AML-193 (cell line): ENCODE data around the gene EPHA5.
"Not testable (repeated sequence)": the region's sequence is repeated elsewhere in the genome, so short reads cannot be mapped to it uniquely, and the experiment has no call there.

Source experiments
- DNase-seq, 2 experiments: peaks; one replicate each; lab custom pipeline; 2025; lab: John Stamatoyannopoulos, UW

EPHA5 gene

DNA sequence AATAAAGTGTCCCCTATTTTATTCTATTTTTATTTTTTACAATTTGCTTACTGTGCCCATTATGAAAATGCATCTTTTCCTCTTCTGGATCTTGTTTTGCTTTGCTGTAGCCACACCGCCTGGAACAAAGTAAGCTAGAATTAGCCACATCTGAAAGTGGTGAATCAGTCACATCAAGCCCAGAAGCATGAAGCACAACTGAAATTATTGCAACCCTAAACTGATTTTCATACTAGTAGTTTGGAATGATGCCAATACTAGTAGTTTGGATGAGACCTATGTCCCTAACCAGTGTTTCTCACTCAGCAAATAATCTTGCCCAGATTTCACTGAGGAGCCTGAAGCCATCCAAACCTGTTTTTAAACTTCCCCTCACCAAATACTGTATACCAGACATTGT lies 303.0 kb downstream of the EPHA5 start:
- no peak for DNase-seq

- no peak for DNase-seq
These were observed 311.4 kb downstream of the EPHA5 start for GRCh38 chr4:65358914-65359313.

GRCh38 chr4:65353098-65353497 lies 317.2 kb downstream of the EPHA5 start:
- no peak for DNase-seq

- no peak for DNase-seq
These were observed 325.9 kb downstream of the EPHA5 start for GRCh38 chr4:65344278-65344825.

GRCh38 chr4:65343342-65343741 lies 326.9 kb downstream of the EPHA5 start:
- no peak for DNase-seq

DNA sequence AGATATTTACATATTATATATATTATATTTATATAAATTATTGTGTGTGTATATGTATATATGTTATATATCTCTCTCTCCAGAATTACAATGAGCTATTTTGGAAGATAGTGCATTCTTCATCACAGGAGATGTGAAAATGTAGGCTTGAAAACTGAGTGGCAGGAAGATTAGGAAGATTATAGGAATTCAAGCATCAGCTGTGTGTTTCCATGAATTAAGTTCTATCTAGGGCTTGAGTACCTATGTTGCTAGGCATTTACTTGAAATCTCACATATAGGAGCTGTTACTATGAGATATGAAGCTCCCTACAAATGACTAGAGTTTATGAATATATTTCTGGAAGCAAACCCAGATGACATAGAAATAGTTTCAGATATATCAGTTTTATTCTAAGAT lies 328.7 kb downstream of the EPHA5 start:
- no peak for DNase-seq

DNA sequence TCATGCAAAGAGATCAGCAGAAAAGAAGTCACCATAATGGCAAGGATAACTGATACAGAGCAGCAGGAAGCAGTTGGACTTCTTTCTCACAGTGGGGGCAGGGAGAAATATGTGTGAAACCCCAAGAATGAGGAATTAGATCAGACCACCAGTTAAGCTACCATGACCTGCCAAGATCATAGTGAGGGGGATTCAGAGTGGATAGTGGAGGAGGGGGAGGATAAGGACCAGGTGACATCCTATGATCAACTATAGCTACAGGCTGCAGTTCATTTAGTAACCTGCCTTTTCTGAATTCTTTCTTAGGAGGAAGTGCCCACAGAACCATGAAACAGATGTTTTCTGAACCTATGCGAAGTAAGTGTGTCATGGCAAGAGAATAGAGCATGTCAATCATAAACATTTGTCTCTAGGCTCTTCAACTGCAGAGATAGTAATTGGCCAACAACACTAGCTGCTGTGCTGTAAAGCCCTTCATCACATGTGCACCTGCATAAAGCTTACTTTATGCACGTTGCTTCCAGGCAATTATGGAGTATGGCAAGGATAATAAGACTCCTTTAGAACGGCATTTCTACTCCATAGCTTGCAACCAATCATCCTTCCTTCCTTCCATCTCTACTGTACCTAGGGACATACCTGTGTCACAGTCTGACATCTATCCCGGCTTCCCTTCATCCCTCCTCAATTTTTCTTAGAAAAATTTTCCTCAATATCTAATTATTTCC lies 329.7 kb downstream of the EPHA5 start:
- no peak for DNase-seq

- no peak for DNase-seq
These were observed 332.9 kb downstream of the EPHA5 start for GRCh38 chr4:65337371-65337770.

DNA sequence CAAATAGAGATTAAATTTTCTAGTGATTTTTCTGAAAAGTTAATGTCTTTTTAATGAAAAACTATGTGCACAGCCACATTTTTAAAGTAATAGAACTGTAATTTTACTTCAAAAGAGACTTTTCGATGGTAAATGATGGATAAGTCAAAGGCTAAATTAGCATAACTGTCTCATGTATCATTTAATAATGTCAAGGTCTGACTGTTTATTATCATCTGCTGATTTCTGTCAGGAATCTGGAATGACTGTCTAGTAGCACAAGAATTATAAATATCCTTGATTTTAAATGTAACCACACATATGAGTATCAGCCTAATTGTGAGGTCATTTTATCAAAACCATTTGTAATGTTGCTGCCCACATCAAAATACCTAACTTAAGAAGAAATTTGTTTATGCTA lies 333.8 kb downstream of the EPHA5 start:
- no peak for DNase-seq

GRCh38 chr4:65316534-65316933 lies 353.8 kb downstream of the EPHA5 start:
- DNase-seq, result no peak

- DNase-seq, result no peak
These were observed 359.2 kb downstream of the EPHA5 start for GRCh38 chr4:65311120-65311519.

- no peak for DNase-seq
These were observed 359.7 kb downstream of the EPHA5 start for GRCh38 chr4:65310586-65310985.

DNA sequence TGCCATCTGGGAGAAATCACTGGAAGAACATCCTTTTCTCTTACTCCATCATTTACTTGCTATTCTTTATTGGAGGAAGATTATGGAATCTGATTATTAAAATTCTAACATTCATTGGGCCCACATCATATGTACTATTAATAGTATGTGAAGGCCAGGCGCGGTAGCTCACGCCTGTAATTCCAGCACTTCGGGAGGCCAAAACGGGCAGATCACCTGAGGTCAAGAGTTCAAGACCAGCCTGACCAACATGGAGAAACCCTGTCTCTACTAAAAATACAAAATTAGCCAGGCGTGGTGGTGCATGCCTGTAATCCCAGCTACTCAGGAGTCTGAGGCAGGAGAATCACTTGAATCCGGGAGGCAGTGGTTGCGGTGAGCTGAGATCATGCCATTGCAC lies 361.7 kb downstream of the EPHA5 start:
- DNase-seq, result not testable (repeated sequence)

DNA sequence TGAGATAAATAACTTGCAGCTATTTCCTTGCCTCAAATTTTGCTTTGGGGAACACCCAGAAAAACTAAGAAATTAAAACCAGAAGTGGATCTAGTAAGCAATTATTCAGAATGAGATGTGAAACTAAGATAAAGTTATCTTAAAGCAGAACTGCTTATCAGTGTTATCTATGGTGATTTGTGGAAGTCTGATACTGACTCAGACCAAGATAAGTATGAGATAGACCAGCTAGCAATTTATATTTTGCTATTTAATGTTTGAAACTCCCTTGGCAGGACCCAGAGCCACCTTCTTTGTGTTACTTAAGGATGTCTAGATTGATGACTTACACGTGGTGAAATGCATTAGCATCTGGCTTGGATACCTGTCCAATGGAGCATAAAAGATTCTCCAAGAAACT lies 368.1 kb downstream of the EPHA5 start:
- DNase-seq, result no peak

DNA sequence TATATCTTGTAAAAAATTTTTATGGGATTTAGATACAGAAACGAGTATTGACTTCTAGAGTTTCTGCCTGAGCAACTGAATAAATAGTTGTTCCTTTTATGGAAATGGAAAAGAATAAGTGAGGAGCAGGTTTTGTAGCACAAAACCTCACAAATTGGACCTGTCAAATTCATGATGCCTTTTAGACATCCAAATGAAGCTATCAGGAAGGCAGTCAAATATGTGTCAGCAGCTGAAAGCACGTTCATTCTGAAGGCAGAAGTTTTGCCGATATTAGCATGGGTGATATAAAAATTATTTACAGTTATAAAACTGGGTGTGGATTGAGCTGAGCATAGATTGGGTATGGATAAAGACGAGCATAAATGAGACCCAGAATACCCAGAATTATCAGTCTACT lies 374.0 kb downstream of the EPHA5 start:
- DNase-seq, result no peak

GRCh38 chr4:65287071-65287470 lies 383.2 kb downstream of the EPHA5 start:
- no peak for DNase-seq
